Fibroblast of lung (primary cell): Measurements from ENCODE around the gene HPS5. TPM values are rescaled to one million over a fixed set of nuclear protein-coding genes. Genes with fewer than 3 reads are reported as not detected.
"Not testable (repeated sequence)": the region's sequence is repeated elsewhere in the genome, so short reads cannot be mapped to it uniquely, and the experiment has no call there.

ENCODE experiments used
- DNase-seq, 2 donors: peaks; one replicate each; pipeline versions ENCODE4 v3.0.0 to v3.0.0-alpha.2; 2010; ENCODE audit warnings: low read depth in 2 of 2
- H2AFZ ChIP-seq: 2 replicates; pipeline ENCODE4 v1.5.1; 2012; ENCODE audit warnings: low read length, control low read depth, inconsistent platforms
- H3K27ac ChIP-seq: 2 replicates; pipeline ENCODE4 v1.5.1; 2011; ENCODE audit warnings: low read length, control low read depth; ENCODE audit not compliant: insufficient read depth
- H3K27me3 ChIP-seq: 2 replicates; pipeline ENCODE4 v1.5.1; 2011; ENCODE audit warnings: mild to moderate bottlenecking, low read length; ENCODE audit not compliant: control insufficient read depth, insufficient read depth
- H3K36me3 ChIP-seq: 2 replicates; pipeline ENCODE4 v1.5.1; 2011; ENCODE audit warnings: low read length; ENCODE audit not compliant: control insufficient read depth, insufficient read depth
- H3K4me1 ChIP-seq: 2 replicates; pipeline ENCODE4 v1.5.1; 2011; ENCODE audit warnings: low read length; ENCODE audit not compliant: control insufficient read depth, insufficient read depth; ENCODE audit errors: extremely low read depth
- H3K4me2 ChIP-seq: 2 replicates; pipeline ENCODE4 v1.5.1; 2011; ENCODE audit warnings: low read length, control low read depth; ENCODE audit not compliant: insufficient read depth; ENCODE audit errors: extremely low read depth
- H3K4me3 ChIP-seq, 4 experiments: fragments of 200-600 bp in 1 of 4; sonication (generic) in 1 of 4; replicated peaks in 1 of 4; 2 replicates each; pipeline ENCODE4 v1.5.1; 2011 to 2016; ENCODE audit warnings: low read length in 4 of 4, low read depth in 3 of 4, mild to moderate bottlenecking in 3 of 4, control low read depth in 2 of 4, inconsistent platforms in 1 of 4, mixed read lengths in 1 of 4; ENCODE audit not compliant: insufficient read depth in 1 of 4; ENCODE audit errors: control extremely low read depth in 1 of 4
- H3K79me2 ChIP-seq: 2 replicates; pipeline ENCODE4 v1.5.1; 2012; ENCODE audit warnings: mild to moderate bottlenecking, low read length, inconsistent platforms; ENCODE audit not compliant: control insufficient read depth, insufficient read depth
- H3K9ac ChIP-seq: 2 replicates; pipeline ENCODE4 v1.5.1; 2011; ENCODE audit warnings: mild to moderate bottlenecking, low read length, control low read depth; ENCODE audit not compliant: insufficient read depth
- H3K9me3 ChIP-seq: 2 replicates; pipeline ENCODE4 v1.5.1; 2012; ENCODE audit warnings: low read depth, low read length; ENCODE audit not compliant: control insufficient read depth, insufficient read depth
- H4K20me1 ChIP-seq: 2 replicates; pipeline ENCODE4 v1.5.1; 2011; ENCODE audit warnings: low read length; ENCODE audit not compliant: control insufficient read depth, insufficient read depth; ENCODE audit errors: extremely low read depth
- CTCF ChIP-seq, 2 donors: IDR thresholded peaks in 1 of 2; conservative IDR thresholded peaks in 1 of 2; 1 replicate in 1 of 2; 2 replicates in 1 of 2; pipeline ENCODE4 v1.5.1; 2011 to 2012; ENCODE audit warnings: low read length in 2 of 2, control low read depth in 1 of 2, inconsistent platforms in 1 of 2, low read depth in 1 of 2, mild to moderate bottlenecking in 1 of 2
- EZH2 ChIP-seq: IDR thresholded peaks from 2 replicates; pipeline ENCODE4 v1.5.1; 2012; ENCODE audit warnings: low read length, control low read depth, mild to moderate bottlenecking; ENCODE audit errors: missing control alignments
- polyA plus RNA-seq, 2 donors: library from polyadenylated mRNA; depleted of rRNA in 1 of 2; stranded (reverse) in 1 of 2; unstranded in 1 of 2; fragments of >200 nt; gene quantifications; 2 replicates each; pipeline ENCODE4 v1.2.1, GENCODE V29; 2011 to 2012; ENCODE audit warnings: missing spikeins in 1 of 2
- total RNA-seq: library from RNA; depleted of rRNA; stranded (reverse); fragments of >200 nt; gene quantifications from 2 replicates; pipeline ENCODE4 v1.2.1, GENCODE V29; 2014

The HPS5 gene
- total and polyA plus RNA-seq, 2 donors (not counting 1 experiment from before 2014, with no cell fraction given): 15.6 to 44.1 TPM

- no peak overlapping the region for H3K4me2 ChIP-seq
- H3K4me3 ChIP-seq: no peak overlapping the region
- no peak overlapping the region for H2AFZ ChIP-seq
- no peak overlapping the region for H3K27ac ChIP-seq
- H3K9me3 ChIP-seq: no peaks in the 10 kb centered on the region
- no peaks in the 10 kb centered on the region for H3K27me3 ChIP-seq
- TF ChIP-seq EZH2: no peak
- no peak for TF ChIP-seq CTCF (conservative IDR thresholded peaks at IDR 0.05 in 1 of 2, IDR thresholded peaks at IDR 0.05 in 1 of 2; ENCODE audit: low read depth in 1 of 2, low read length in 2 of 2)
- H3K4me1 ChIP-seq: no peaks in the 10 kb centered on the region
- no peak overlapping the region for H3K9ac ChIP-seq
- no peaks in the 10 kb centered on the region for H4K20me1 ChIP-seq
- no peaks in the 10 kb centered on the region for H3K36me3 ChIP-seq
- H3K79me2 ChIP-seq: no peaks in the 10 kb centered on the region
- no peak for DNase-seq
Measured at GRCh38 chr11:18270102-18270501, 51.8 kb downstream of the HPS5 start.

DNA sequence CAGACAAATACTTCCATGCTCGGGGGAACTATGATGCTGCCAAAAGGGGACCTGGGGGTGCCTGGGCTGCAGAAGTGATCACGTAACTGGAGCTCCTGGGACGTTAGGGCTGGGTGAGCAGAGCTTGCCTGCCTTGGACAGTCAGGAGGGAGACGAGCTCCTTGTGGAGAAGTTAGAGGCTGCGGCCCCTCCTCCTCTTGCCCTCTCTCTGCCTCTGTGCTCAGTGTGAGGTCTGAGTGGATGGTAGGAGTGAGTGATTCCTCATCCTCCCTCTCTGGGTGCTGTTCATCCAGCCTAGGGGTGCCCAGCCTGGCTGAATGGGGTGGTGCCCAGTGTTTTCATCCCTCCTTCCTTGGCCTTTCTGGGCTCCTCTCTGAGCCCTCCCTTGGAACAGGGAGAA lies 52.7 kb downstream of the HPS5 start:
- not testable (repeated sequence) for H3K9ac ChIP-seq, DNase-seq, H3K36me3 ChIP-seq

DNA sequence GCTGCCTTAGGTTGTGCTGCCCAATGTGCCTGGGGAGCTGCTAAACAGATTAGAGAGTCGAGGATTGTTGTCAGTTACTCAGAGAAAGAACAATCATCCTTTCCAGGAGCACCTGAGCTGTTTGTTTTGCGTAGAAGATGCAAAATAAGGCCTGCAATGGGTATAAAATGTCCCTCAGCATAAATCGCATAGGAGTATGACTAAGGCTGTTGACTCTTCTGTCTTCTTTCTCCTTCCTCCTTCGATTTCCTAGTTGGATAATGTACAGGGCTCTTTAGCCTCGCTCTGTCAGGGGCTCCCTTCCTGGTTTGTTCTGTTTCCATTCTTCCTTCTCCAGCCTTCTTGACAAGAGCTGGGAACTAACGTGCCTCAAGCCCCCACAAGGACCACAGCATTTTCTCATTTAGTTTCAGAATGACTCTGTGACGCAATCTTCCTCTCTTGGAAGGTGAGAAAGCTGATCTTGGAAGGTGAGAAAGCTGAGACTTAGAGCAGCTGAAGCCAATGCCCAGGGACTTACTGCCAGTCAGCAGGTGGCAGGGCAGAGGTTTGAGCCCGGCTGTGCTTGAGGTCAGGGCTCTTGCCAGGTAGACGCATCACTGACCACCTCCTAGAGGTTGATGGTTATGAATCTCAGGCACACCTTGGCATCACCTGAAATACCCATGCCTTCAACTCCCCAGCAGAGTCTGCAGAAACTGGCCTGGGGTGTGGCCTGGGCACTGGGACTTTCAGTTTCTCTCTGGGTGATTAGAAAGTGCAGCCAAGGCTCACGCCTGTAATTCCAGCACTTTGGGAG lies 54.4 kb downstream of the HPS5 start:
- not testable (repeated sequence) for H3K4me3 ChIP-seq, H2AFZ ChIP-seq, H4K20me1 ChIP-seq, H3K4me1 ChIP-seq, H3K9ac ChIP-seq, H3K27me3 ChIP-seq, H3K36me3 ChIP-seq, H3K9me3 ChIP-seq, H3K4me2 ChIP-seq, H3K79me2 ChIP-seq, DNase-seq, H3K27ac ChIP-seq

More for the DNA sequence above, 52.7 kb downstream of the HPS5 start:
- not testable (repeated sequence) for H4K20me1 ChIP-seq, H3K4me3 ChIP-seq, H3K4me1 ChIP-seq, H3K27ac ChIP-seq, H3K4me2 ChIP-seq, H2AFZ ChIP-seq, H3K27me3 ChIP-seq, H3K79me2 ChIP-seq, H3K9me3 ChIP-seq

GRCh38 chr11:18265949-18266348 lies 56.0 kb downstream of the HPS5 start, which contains the start of gene SAA1:
Gene SAA1, plus strand, starts transcription at chr11:18266264. Its CDS starts 624 bp downstream, at chr11:18266888.
- H3K4me3 ChIP-seq: no peak within 1 kb of the TSS
- H3K9ac ChIP-seq: no peak within 1 kb of the TSS
- peaks cover 2% of the 10 kb centered on the region for H3K27me3 ChIP-seq

More at GRCh38 chr11:18265949-18266348, 56.0 kb downstream of the HPS5 start, which contains the start of gene SAA1:
- TF ChIP-seq CTCF (conservative IDR thresholded peaks at IDR 0.05 in 1 of 2, IDR thresholded peaks at IDR 0.05 in 1 of 2; ENCODE audit: low read depth in 1 of 2, low read length in 2 of 2) (no peak), EZH2 (no peak)
- H3K36me3 ChIP-seq: no peaks in the 10 kb centered on the region
- H3K79me2 ChIP-seq: no peaks in the 10 kb centered on the region
- H3K4me1 ChIP-seq: no peaks in the 10 kb centered on the region
- H3K27ac ChIP-seq: no peak within 1 kb of the TSS
- H2AFZ ChIP-seq: no peak within 1 kb of the TSS
- H3K4me2 ChIP-seq: no peak within 1 kb of the TSS
- H3K9me3 ChIP-seq: no peaks in the 10 kb centered on the region
- H4K20me1 ChIP-seq: no peaks in the 10 kb centered on the region
- DNase-seq: no peak
